HG03520 (cell line): Measurements from ENCODE around the gene PAM.
"Not testable (repeated sequence)": the region's sequence is repeated elsewhere in the genome, so short reads cannot be mapped to it uniquely, and the experiment has no call there.

ENCODE experiments used
- ATAC-seq: cut with Tn5 transposase; IDR thresholded peaks from one replicate; pipeline ENCODE4 v1.9.1; 2021; ENCODE audit warnings: mild to moderate bottlenecking, moderate library complexity; ENCODE audit not compliant: unreplicated experiment

Gene PAM

GRCh38 chr5:102891175-102891574 lies 136.1 kb downstream of the PAM start:
- no peak for ATAC-seq

GRCh38 chr5:102893942-102894341 lies 138.8 kb downstream of the PAM start:
- ATAC-seq = no peak

GRCh38 chr5:102895234-102895633 lies 140.1 kb downstream of the PAM start:
- ATAC-seq = no peak

- ATAC-seq = no peak
These were observed 140.9 kb downstream of the PAM start for GRCh38 chr5:102895976-102896375.

GRCh38 chr5:102901424-102902134 lies 146.5 kb downstream of the PAM start:
- no peak for ATAC-seq

- ATAC-seq = no peak
These were observed 147.0 kb downstream of the PAM start for GRCh38 chr5:102902135-102902448.

GRCh38 chr5:102902647-102903046 lies 147.5 kb downstream of the PAM start:
- ATAC-seq = no peak

- ATAC-seq = no peak
These were observed 148.2 kb downstream of the PAM start for GRCh38 chr5:102903074-102903871.

- no peak for ATAC-seq
These were observed 150.0 kb downstream of the PAM start for GRCh38 chr5:102905056-102905455.

GRCh38 chr5:102907099-102907498 lies 152.0 kb downstream of the PAM start:
- ATAC-seq = not testable (repeated sequence)

GRCh38 chr5:102910240-102911226 lies 155.4 kb downstream of the PAM start:
- no peak for ATAC-seq

- no peak for ATAC-seq
These were observed 156.9 kb downstream of the PAM start for GRCh38 chr5:102911973-102912372.

- ATAC-seq = no peak
These were observed 161.0 kb downstream of the PAM start for GRCh38 chr5:102916109-102916508.

GRCh38 chr5:102918986-102919610 lies 164.0 kb downstream of the PAM start:
- ATAC-seq = no peak

- no peak for ATAC-seq
These were observed 165.7 kb downstream of the PAM start for GRCh38 chr5:102920762-102921161.

GRCh38 chr5:102921341-102922044 lies 166.4 kb downstream of the PAM start:
- ATAC-seq = no peak

GRCh38 chr5:102922111-102922720 lies 167.1 kb downstream of the PAM start:
- no peak for ATAC-seq

GRCh38 chr5:102922799-102923477 lies 167.8 kb downstream of the PAM start:
- no peak for ATAC-seq

- ATAC-seq = no peak
These were observed 169.9 kb downstream of the PAM start for GRCh38 chr5:102924963-102925362.
